ENCODE data around the gene FCAR.

GRCh38 chr19:54921082-54921481 is 47.0 kb downstream of the FCAR start:
- TF ChIP-seq POLR2AphosphoS5 (IDR thresholded peaks at IDR 0.05) = no peak
- TF ChIP-seq CTCF (IDR thresholded peaks at IDR 0.05) = no peak
